Subcutaneous adipose tissue (tissue), 4 donors: ENCODE measurements around the gene TP53TG5. TPM values are rescaled to one million over a fixed set of nuclear protein-coding genes. Genes with fewer than 3 reads are reported as not detected.

Source experiments
- CTCF ChIP-seq: fragments of 450-650 bp; IDR thresholded peaks from one replicate; pipeline ENCODE4 v1.5.1; 2016; ENCODE audit warnings: low read depth, mild to moderate bottlenecking, control low read depth, antibody characterized with exemption, moderate library complexity
- total RNA-seq, 4 donors: library from RNA; depleted of rRNA; stranded (reverse); fragments of >200 nt; gene quantifications; one replicate each; pipeline ENCODE4 v1.1.0, GENCODE V29; 2016

The TP53TG5 gene
- total RNA-seq, 4 donors from 2014 or later, result 0.57 TPM; not detected in 3

- no peak for TF ChIP-seq CTCF
Measured at GRCh38 chr20:45372646-45373352, 5.3 kb downstream of the TP53TG5 start.

- TF ChIP-seq CTCF, result no peak
Measured at GRCh38 chr20:45372241-45372640, 5.9 kb downstream of the TP53TG5 start.

- no peak for TF ChIP-seq CTCF
Measured at GRCh38 chr20:45370571-45371160, 7.5 kb downstream of the TP53TG5 start.

- no peak for TF ChIP-seq CTCF
Measured at GRCh38 chr20:45368221-45368980, 9.7 kb downstream of the TP53TG5 start.

GRCh38 chr20:45367126-45367525 lies 11.0 kb downstream of the TP53TG5 start:
- TF ChIP-seq CTCF, result no peak

GRCh38 chr20:45366631-45367030 lies 11.5 kb downstream of the TP53TG5 start:
- no peak for TF ChIP-seq CTCF

- TF ChIP-seq CTCF, result no peak
Measured at GRCh38 chr20:45366192-45366591, 11.9 kb downstream of the TP53TG5 start.
